GM18858 (cell line): ENCODE measurements around the gene CTNNA2.

Source experiments
- ATAC-seq: cut with Tn5 transposase; IDR thresholded peaks from one replicate; pipeline ENCODE4 v1.9.1; 2021; ENCODE audit not compliant: unreplicated experiment

CTNNA2 gene

GRCh38 chr2:80634590-80634989, 1121.7 kb downstream of the CTNNA2 start:
- no peak for ATAC-seq

- no peak for ATAC-seq
These were observed 1125.9 kb downstream of the CTNNA2 start for GRCh38 chr2:80638783-80639182.

- no peak for ATAC-seq
These were observed 1129.6 kb downstream of the CTNNA2 start for GRCh38 chr2:80642465-80642864.

GRCh38 chr2:80643598-80643997, 1130.7 kb downstream of the CTNNA2 start:
- no peak for ATAC-seq

GRCh38 chr2:80651435-80651834, 1138.6 kb downstream of the CTNNA2 start:
- no peak for ATAC-seq

GRCh38 chr2:80655265-80655664, 1142.4 kb downstream of the CTNNA2 start:
- ATAC-seq = no peak

GRCh38 chr2:80670763-80671162, 1157.9 kb downstream of the CTNNA2 start:
- ATAC-seq = no peak

- ATAC-seq = no peak
These were observed 1174.7 kb downstream of the CTNNA2 start for GRCh38 chr2:80687524-80687923.

GRCh38 chr2:80689106-80689505, 1176.3 kb downstream of the CTNNA2 start:
- no peak for ATAC-seq
